Stimulated activated CD4-positive, alpha-beta T cell treated with anti-CD3 and anti-CD28 coated beads, Interleukin-15, amount 100 ng/mL, for 24 hours (primary cell): ENCODE measurements around the gene TEX14.
A peak's percentile ranks its signal among the peaks of the same experiment; 100 is the strongest.
"Not testable (repeated sequence)": the region's sequence is repeated elsewhere in the genome, so short reads cannot be mapped to it uniquely, and the experiment has no call there.

ENCODE experiments used
- DNase-seq: peaks from one replicate; pipeline ENCODE4 v3.0.0-alpha.2; 2020

The TEX14 gene

DNA sequence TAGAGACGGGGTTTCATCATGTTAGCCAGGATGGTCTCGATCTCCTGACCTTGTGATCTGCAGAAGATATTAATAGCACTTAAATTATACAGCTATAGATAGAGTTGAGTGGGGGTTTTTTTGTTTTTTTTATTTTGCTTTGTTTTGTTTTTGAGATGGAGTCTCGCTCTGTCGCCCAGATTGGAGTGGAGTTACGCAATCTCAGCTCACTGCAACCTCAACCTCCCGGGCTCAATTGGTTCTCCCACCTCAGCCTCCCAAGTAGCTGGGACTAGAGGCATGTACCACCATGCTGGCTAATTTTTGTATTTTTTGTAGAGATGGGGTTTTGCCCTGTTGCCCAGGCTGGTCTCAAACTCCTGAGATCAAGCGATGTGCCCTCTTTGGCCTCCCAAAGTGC is 1.8 kb downstream of the TEX14 start:
- DNase-seq, result not testable (repeated sequence)

DNA sequence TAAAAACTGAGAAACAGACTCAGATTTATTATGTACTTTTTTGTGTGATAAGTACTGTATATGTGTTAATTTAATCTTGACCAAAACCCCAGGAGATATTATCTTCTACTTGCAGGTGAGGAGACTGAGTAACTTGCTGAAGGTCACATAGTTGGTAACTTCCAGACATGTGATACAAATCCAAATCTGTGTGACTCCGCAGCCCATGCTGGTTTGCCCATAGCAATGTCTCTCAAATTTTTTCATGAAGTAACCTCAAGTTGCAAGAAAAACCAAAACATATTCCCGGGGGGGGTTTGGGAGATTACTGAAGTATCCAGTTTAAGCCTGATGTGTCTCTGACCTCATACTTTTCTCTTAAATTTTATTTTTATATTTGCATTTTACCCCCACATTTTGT is 3.3 kb downstream of the TEX14 start:
- no peak for DNase-seq

DNA sequence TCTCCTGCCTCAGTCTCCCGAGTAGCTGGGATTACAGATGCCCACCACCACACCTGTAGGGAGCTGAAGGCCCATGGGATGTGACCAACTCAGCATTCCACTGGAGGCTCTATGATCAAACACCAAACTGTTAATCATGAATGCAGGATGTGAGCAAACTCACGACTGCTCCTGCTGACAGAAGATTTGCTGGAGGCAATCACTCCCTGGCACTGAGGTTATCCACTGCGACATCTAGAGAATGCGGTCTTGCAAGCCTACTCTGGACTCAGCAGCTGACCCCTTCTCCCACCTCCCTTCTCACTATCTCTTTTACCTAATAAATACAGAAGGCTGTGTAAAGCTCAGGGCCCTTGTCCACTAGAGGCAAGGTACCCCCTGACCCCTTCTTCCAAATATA is 4.9 kb downstream of the TEX14 start:
- DNase-seq, result no peak

DNA sequence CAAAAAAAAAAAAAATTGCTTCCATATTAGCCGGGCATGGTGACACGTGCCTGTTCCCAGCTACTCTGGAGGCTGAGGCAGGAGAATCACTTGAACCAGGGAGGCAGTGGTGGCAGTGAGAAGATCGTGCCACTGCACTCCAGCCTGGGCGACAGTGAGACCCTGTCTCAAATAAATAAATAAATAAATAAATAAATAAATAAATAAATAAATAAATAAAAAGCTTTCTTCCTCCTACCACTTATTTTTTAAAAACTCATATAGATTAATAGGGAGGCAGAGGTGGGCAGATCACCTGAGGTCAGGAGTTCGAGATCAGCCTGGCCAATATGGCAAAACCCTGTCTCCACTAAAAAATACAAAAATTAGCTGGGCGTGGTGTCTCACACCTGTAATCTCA is 7.4 kb downstream of the TEX14 start:
- DNase-seq, result not testable (repeated sequence)

DNA sequence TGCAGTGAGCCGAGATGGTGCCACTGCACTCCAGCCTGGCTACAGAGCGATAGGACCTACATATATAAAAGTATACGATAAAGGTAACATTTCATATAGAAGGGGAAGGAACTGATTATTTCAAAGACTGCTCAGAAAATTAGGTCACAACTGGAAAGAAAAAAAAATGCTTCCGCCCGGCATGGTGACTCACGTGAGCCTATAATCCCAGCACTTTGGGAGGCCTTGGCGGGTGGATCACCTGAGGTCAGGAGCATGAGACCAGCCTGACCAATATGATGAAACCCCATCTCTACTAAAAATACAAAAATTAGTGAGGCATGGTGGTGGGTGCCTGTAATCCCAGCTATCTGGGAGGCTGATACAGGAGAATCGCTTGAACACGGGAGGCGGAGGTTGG is 7.8 kb downstream of the TEX14 start:
- no peak for DNase-seq

DNA sequence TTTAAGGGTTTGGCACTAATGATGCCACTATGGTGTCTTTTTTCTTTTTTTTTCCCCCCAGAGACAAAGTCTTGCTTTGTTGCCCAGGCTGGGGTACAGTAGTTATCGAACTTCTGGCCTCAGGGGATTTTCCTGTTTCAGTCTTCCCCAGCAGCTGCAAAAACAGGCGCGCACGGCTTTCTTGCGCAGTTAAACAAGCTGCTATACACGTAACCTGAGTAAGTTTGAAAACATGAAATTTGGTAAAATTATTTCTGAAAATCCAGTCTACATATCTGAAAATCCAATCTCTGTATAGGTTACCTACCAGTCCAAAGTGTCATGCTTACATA is 11.8 kb downstream of the TEX14 start:
- DNase-seq, result no peak

DNA sequence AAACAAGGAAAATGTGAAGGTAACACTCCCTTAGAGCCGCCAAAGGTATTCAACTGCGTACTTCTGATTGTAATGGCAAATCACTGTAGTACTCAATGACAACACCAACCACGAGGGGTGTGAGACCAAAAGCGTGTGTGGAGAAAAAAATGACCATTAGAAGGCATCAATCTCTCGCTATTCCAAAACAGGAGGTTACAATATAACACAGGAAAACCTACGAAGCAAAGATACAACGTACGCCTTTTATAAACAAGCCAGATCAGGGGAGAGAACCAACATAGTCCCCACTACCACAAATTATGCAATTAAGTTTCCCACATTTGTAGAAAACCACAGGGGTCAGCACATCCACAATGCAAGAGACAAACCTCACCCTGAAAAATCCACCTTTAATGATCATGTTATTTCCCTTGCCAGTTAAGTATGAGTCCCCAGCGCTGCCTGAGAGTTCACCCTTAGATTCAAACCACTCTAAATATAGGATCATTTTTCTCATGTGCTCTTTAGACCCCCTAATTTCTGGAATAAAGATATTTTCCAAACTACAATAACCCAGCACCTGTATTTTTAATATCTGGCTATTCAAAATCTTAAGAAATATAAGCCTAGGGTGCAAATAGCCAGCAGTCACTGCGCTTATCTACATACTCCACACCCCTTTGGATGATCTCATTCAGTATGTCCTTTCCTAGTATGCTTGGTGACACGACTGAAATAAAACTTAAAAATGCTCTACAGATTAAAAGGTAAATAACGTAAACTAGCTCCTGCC is 12.4 kb downstream of the TEX14 start:
- DNase-seq, result no peak

DNA sequence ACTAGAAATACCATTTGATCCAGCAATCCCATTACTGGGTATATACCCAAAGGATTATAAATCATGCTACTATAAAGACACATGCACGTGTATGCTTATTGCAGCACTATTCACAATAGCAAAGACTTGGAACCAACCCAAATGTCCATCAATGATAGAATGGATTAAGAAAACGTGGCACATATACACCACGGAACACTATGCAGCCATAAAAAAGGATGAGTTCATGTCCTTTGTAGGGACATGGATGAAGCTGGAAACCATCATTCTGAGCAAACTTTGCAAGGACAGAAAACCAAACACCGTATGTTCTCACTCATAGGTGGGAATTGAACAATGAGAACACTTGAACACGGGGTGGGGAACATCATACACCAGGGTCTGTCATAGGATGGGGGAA is 13.6 kb downstream of the TEX14 start:
- not testable (repeated sequence) for DNase-seq

DNA sequence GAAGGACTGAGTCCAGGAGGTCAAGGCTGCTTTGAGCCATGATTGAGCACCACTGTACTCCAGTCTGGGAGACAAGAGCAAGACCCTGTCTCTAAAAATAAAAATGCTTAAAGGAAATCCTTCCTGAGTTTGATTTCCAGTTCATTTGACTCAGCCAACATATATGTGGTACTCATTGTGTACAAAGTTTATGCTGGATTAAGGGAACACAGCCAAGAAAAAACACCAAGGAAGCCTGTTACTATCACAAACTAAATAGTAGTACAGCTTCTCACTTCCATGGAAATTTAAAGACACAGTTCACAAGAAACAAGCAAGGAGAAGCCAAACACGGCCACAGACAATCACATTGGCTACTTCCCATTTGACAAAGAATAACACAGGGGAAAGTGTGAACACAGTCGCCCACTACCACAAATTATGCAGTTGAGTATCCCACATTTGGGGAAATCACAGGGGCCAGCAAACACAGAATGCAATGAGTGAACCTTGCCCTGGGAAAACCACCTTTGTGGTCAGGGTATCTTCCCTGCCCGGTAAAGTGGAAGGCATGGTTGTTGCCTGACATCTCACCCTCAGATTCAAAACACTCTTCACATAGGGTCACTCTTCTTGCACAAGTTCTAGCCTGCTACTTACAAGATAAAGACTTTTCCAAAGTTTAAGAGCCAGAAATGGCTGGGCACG is 14.5 kb downstream of the TEX14 start:
- DNase-seq, result no peak

DNA sequence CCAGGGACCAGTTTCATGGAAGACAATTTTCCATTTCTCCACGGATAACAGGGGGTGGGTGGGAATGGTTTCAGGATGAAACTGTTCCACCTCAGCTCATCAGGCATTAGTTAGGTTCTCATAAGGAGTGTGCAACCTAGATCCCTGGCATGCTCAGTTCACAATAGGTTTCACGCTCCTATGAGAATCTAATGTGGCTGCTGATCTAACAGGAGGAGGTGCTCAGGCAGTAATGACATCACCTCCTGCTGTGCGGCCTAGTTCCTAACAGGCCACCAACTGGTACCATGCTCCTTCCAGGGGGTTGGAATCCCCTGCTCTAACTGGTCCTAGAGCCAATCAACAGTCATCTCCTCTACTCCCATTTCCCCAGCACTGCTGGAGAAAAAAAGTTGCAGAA is 19.9 kb downstream of the TEX14 start:
- no peak for DNase-seq

DNA sequence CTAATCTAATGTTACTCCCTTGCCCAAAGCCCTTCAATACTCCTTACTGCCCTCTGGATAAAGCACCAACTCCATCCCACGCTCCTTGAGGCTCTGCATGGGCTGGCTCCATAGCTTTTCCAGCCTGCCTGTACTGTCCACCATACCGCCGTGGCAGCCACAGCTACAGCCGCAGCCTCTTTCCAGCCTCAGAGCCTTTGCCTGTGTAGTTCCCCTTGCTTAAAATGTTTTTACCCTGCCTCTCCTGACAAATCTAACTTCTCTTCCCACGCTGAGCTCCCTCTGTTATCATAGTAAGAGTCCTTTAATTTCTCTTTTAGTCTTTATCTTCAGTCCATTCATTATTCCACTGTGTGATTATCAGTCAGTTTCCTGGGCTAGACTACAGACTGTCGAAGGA is 22.0 kb downstream of the TEX14 start:
- DNase-seq, result no peak

DNA sequence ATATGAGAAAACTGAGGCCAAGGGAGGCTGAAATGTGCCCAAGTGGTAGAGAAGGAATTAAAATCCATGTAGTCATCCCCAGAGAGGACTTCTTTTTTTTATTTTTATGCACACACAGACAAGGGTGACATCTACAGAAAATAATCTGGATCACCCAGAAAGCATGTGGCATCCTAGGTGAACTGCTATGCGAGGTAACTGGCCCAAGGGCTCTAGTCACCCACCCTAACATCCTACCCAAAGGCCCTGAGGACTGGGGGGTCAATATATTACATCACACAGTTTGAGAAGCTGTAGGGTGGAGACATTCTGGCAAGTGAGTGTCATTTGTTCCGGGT is 23.3 kb downstream of the TEX14 start:
- no peak for DNase-seq

DNA sequence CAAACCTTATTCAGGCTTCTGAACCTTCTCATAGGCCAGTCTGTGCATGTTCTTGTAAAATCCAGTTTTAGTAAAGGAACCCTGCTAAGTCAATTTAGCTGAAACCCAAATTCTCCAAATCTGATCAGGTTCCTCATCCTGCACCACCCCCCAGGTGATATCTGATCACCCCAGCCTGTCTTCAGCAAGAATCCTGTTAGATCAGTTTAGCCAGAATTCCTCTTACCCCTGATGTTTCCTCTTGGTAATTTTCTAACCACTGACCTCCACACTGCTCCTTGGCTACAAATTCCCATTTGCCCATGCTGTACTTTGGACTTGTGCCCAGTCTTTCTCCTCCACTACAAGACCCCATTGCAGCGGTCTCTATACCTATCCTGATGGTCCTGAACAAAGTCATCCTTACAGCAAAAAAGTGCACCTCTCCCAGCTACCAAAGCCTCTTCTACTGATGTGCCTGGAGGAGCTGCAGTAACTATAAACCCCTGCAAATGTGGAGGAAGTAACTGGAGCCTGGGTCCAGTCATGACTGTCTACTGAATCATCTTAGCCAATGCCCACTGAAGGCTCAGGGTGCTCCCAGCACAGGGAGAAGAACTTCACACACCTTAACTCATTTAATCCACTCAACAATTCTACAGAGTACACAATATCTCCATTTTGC is 23.8 kb downstream of the TEX14 start:
- DNase-seq, result no peak

DNA sequence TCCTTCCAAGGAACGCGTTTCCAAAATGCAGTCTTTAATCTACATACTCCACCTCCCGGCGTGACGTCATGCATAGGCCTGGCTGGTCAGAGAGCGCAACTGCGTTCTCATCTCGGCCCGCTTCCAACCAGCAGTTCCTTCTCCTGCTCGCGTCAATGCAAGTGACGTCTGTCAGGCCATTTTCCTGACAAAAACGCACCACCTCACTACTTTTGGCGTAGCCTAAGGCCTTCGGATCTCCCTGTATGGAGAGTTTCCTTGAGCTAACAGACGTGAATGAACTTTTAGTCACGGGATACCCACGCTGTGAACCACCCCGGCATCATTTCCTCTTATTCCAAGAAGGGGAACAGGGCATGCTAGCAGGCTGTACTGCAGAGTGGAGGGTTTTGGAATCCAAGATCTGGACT is 25.0 kb downstream of the TEX14 start:
- DNase-seq, result peak; percentile 62

DNA sequence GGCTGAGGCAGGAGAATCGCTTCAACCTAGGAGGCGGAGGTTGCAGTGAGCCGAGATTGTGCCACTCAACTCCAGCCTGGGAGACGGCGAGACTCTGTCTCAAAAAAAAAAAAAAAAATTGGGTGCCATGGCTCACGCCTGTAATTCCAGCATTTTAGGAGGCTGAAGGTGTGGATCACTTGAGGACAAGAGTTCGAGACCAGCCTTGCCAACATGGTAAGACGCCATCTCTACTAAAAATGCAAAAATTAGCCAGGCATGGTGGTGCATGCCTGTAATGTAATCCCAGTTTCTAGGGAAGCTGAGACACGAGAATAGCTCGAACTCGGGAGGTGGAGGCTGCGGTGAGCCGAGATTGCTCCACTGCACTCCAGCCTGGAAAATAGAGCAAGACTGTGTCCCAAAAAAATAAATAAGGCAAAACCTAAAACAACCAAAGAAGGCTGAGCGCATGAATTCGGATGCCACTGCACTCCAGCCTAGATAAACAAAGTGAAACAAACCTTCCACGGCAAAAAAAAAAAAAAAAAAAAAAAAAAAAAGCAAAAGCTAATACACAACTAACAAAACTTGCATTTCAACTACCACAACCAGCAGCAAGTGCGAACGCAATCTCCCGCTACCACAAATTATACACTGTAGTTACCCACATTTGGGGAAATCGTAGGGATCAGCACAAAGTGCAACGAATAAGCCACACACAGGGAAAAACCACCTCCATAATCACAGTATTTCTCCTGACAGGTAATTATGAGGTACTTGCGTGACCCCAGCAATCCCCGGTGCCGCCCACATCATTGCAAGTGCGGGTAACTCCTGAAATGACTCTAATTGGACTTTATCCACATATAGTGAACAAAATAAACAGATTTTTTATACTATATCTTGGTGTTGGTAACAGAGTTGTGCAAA is 25.6 kb downstream of the TEX14 start:
- DNase-seq, result peak; percentile 5

DNA sequence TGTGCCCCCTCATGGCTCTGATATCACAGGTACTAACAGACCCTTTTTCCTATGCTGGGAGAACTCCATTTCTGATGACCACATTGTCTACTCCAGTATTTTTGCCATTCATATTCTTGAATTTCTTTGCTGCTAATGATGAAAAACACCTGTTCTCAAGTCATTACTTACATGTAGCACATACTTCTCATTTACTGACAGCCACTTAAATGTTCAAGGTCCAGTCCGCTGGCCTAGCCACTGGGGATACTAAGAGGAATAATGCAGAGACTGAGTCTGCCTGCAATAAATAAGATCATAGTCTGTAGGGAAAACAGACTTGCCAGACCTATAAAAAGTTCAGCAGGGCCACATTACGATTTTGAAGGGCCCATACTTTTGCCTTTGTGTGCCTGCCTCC is 27.5 kb downstream of the TEX14 start:
- no peak for DNase-seq

DNA sequence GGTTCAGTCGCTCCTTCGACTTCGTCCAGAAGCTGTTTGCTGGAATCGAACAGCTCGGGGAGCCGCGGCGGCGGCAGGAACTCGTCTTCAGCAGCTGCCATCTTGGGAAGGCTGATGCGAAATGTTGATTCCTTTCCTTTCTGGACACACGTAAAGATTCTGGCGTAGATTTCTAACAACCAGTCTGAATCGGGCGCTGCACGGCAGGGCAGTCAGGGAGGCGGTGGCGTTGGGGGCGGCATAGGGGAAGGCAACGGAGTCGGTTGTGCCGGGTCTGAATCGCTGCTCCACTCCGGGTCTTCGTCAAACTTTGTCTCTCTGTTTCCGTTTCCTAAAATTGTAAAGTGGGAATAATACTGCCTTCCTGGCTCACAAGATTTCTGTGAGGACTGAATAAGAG is 30.3 kb downstream of the TEX14 start:
- no peak for DNase-seq

DNA sequence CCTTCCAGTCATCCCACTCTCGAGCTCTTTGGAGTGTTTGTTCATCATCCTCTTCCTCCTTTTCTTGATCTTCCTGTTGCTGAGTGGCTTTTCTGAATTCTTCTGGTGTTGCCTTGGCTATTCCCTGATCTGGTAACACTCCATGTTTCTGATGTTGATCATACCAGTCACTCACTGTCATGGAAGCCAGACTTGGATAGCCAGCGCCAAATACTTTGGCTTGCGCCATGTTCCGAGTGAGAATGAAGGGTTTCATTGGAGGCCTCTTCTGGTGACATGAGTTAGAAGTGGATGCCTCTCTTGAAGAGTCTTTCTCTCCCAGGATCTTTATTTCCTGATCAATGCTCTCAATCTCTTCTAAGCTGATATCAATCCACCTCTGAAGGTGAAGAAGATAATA is 31.2 kb downstream of the TEX14 start:
- no peak for DNase-seq

DNA sequence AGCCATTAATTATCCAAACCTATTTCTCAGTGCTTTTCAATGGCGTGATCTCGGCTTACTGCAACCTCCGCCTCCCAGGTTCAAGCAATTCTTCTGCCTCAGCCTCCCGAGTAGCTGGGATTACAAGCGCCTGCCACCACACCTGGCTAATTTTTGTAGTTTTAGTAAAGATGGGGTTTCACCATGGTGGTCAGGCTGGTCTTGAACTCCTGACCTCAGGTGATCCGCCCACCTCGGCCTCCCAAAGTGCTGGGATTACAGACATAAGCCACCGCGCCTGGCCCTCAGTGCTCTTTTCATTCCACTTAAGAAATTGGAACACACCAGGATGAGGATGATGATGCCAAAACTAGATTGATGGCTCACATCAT is 32.1 kb downstream of the TEX14 start:
- DNase-seq, result not testable (repeated sequence)

DNA sequence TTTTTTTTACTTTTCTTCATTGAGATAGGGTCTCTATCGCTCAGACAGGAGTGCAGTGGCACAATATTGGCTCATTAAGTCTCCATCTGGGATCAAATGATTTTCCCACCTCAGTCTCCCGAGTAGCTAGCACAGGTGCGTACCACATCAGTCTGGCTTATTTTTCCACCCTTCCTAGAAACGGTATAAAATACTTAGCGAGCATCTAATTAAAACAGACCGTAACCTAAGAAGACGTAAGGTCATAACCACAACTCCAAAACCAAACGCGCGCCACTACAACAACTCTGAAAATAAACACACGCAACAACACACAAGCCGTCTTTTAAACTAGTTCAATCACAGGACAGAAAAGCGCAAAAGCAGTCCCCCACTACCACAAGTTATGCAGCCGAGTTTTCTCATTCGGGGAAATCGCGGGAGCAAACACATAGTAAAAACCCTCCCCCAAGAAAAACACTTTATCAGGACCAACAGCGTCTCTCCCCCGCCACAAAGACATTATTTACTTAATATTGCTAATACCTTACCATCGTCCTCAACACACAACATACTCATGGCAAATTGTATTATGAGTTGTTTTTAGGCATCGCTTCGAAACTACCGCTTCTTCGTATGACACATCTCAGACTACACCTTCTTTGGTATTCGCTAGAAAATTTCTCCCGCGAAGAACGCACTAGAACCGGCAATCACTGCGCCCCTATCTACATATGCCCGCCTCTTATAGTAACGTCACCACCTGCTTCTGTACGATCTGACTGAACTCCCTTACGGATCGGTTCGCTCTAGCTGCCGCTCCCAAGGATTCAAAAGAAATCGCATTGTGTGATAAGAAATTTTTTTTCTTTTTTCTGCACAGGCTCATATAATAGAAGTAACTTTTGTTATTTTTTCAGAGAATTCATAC is 32.8 kb downstream of the TEX14 start:
- peak; percentile 80 for DNase-seq

DNA sequence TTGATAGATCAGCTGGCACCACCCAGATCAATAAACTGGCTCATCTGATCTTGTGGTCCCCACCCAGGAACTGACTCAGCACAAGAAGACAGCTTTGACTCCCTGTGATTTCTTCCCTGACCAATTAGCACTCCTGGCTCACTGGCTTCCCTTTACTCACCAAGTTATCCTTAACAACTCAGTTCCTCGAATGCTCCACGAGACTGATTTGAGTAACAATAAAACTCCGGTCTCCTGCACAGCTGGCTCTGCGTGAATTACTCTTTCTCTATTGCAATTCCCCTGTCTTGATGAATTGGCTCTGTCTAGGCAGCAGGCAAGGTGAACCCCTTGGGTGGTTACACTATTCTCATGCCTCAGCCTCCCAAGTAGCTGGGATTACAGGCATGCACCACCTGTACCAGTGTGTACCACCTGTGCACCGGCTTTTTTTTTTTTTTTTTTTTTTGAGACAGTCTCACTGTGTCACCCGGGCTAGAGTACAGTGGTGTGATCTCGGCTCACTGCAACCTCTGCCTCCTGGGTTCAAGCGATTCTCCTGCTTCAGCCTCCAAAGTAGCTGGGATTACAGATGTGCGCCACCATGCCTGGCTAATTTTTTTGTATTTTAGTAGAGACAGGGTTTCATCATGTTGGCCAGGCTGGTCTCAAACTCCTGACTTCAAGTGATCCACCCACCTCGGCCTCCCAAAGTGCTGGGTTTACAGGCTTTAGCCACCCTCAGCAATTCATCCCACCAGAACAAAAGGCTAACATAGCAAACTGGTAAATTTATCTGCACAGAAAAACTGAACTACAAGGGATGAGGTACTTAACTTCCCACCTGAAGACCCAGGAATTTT is 33.7 kb downstream of the TEX14 start:
- peak; percentile 21 for DNase-seq
